ENCODE results near the gene ARHGAP31.

Gene ARHGAP31

DNA sequence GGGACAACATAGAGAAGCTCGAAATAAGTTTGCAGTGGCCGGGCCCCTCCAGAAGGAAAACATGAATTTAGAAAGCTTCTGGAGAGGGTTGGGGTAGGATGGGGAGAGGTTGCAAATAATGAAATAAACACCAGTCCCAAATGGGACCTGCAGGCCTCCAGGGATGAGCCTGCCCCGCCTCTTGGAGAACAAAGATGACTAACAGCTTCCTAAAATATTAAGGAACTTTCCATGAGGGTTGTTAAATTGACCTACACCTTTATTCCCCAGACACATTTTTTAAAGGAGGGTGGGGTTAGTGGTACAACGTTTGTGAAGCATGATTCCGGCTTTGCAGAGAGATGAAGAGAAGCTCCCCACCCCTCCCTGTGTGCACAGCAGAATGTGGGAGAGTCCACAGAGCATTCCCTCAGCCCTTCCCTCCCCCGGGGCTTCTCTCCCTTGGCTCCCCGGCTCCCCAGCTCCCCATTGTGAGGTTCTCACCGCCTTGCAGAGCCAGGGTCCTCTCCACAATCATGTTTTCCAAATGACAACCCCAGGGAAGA lies 84.1 kb downstream of the ARHGAP31 start:
- no peaks in the 10 kb centered on the region for H3K4me1 ChIP-seq (ENCODE audit: control insufficient read depth, low read length)
- H3K27ac ChIP-seq (ENCODE audit: low read depth, low read length): no peak overlapping the region
- H3F3A ChIP-seq (ENCODE audit: control insufficient read depth, insufficient read depth): no peaks in the 10 kb centered on the region
- H3K4me2 ChIP-seq (ENCODE audit: low read length): no peak overlapping the region
- H3K36me3 ChIP-seq (ENCODE audit: control insufficient read depth, low read length): no peaks in the 10 kb centered on the region
- no peaks in the 10 kb centered on the region for H3K9me2 ChIP-seq (replicated peaks; ENCODE audit: control insufficient read depth, low read length)
- no peak overlapping the region for H3K4me3 ChIP-seq (ENCODE audit: low read length)
- H3K79me2 ChIP-seq (ENCODE audit: control insufficient read depth, low read length): no peaks in the 10 kb centered on the region
- no peaks in the 10 kb centered on the region for H3K9me3 ChIP-seq (ENCODE audit: control insufficient read depth, insufficient read depth, low read length)
- TF ChIP-seq, protein P1, sequence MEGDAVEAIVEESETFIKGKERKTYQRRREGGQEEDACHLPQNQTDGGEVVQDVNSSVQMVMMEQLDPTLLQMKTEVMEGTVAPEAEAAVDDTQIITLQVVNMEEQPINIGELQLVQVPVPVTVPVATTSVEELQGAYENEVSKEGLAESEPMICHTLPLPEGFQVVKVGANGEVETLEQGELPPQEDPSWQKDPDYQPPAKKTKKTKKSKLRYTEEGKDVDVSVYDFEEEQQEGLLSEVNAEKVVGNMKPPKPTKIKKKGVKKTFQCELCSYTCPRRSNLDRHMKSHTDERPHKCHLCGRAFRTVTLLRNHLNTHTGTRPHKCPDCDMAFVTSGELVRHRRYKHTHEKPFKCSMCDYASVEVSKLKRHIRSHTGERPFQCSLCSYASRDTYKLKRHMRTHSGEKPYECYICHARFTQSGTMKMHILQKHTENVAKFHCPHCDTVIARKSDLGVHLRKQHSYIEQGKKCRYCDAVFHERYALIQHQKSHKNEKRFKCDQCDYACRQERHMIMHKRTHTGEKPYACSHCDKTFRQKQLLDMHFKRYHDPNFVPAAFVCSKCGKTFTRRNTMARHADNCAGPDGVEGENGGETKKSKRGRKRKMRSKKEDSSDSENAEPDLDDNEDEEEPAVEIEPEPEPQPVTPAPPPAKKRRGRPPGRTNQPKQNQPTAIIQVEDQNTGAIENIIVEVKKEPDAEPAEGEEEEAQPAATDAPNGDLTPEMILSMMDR (IDR thresholded peaks at IDR 0.05; ENCODE audit: low read depth, low read length, poor library complexity, severe bottlenecking): no peak
- TF ChIP-seq EZH2phosphoT487 (IDR thresholded peaks at IDR 0.05; ENCODE audit: borderline replicate concordance, low read length): no peak
- 0 out of 2 replicates have a peak, but pooled peaks cover 4% of the 10 kb centered on the region for H3K27me3 ChIP-seq (ENCODE audit: control insufficient read depth, low read length)
- H4K20me1 ChIP-seq (ENCODE audit: control insufficient read depth, insufficient read depth, low read depth, low read length): no peaks in the 10 kb centered on the region

- TF ChIP-seq EZH2phosphoT487 (IDR thresholded peaks at IDR 0.05; ENCODE audit: borderline replicate concordance, low read length): no peak
- H3K79me2 ChIP-seq (ENCODE audit: control insufficient read depth, low read length): no peaks in the 10 kb centered on the region
- H4K20me1 ChIP-seq (ENCODE audit: control insufficient read depth, insufficient read depth, low read depth, low read length): no peaks in the 10 kb centered on the region
- H3K27me3 ChIP-seq (ENCODE audit: control insufficient read depth, low read length): peaks cover 4% of the 10 kb centered on the region; the same call in 1 of the 2 replicates
- H3K4me2 ChIP-seq (ENCODE audit: low read length): no peak overlapping the region
- no peaks in the 10 kb centered on the region for H3K9me3 ChIP-seq (ENCODE audit: control insufficient read depth, insufficient read depth, low read length)
- H3K36me3 ChIP-seq (ENCODE audit: control insufficient read depth, low read length): no peaks in the 10 kb centered on the region
- no peak overlapping the region for H3K27ac ChIP-seq (ENCODE audit: low read depth, low read length)
- no peaks in the 10 kb centered on the region for H3K4me1 ChIP-seq (ENCODE audit: control insufficient read depth, low read length)
- no peaks in the 10 kb centered on the region for H3K9me2 ChIP-seq (replicated peaks; ENCODE audit: control insufficient read depth, low read length)
- no peaks in the 10 kb centered on the region for H3F3A ChIP-seq (ENCODE audit: control insufficient read depth, insufficient read depth)
- no peak overlapping the region for H3K4me3 ChIP-seq (ENCODE audit: low read length)
These were observed 86.5 kb downstream of the ARHGAP31 start for GRCh38 chr3:119380697-119381096.

DNA sequence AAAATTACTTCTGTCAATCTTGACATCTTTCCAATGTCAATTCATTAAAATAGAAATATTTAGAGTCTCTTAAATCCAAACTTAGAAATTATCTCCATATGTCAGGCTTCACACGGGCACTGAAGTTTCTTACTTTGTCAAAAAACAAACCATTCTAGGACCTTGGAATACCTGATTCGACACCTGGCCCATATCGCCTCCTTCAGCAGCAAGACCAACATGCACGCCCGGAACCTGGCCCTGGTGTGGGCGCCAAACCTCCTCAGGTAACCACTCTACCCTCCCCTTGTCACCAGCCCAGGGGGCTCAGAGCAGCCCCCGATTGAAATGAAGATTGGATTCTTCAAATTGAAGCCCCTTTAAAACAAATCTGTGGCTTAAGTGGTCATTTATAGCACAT lies 88.0 kb downstream of the ARHGAP31 start:
- no peak overlapping the region for H3K27ac ChIP-seq (ENCODE audit: low read depth, low read length)
- H4K20me1 ChIP-seq (ENCODE audit: control insufficient read depth, insufficient read depth, low read depth, low read length): no peaks in the 10 kb centered on the region
- no peaks in the 10 kb centered on the region for H3K9me3 ChIP-seq (ENCODE audit: control insufficient read depth, insufficient read depth, low read length)
- no peak for TF ChIP-seq EZH2phosphoT487 (IDR thresholded peaks at IDR 0.05; ENCODE audit: borderline replicate concordance, low read length)
- TF ChIP-seq, protein P1 (IDR thresholded peaks at IDR 0.05; ENCODE audit: low read depth, low read length, poor library complexity, severe bottlenecking): no peak
- H3K36me3 ChIP-seq (ENCODE audit: control insufficient read depth, low read length): no peaks in the 10 kb centered on the region
- no peaks in the 10 kb centered on the region for H3K4me1 ChIP-seq (ENCODE audit: control insufficient read depth, low read length)
- no peaks in the 10 kb centered on the region for H3K9me2 ChIP-seq (replicated peaks; ENCODE audit: control insufficient read depth, low read length)
- no peaks in the 10 kb centered on the region for H3F3A ChIP-seq (ENCODE audit: control insufficient read depth, insufficient read depth)
- no peak overlapping the region for H3K4me2 ChIP-seq (ENCODE audit: low read length)
- peaks cover 4% of the 10 kb centered on the region; the same call in 1 of the 2 replicates for H3K27me3 ChIP-seq (ENCODE audit: control insufficient read depth, low read length)
- H3K79me2 ChIP-seq (ENCODE audit: control insufficient read depth, low read length): no peaks in the 10 kb centered on the region
- no peak overlapping the region for H3K4me3 ChIP-seq (ENCODE audit: low read length)

GRCh38 chr3:119388577-119388976 lies 94.4 kb downstream of the ARHGAP31 start:
- TF ChIP-seq, protein P1 (IDR thresholded peaks at IDR 0.05; ENCODE audit: low read depth, low read length, poor library complexity, severe bottlenecking): no peak
- TF ChIP-seq EZH2phosphoT487 (IDR thresholded peaks at IDR 0.05; ENCODE audit: borderline replicate concordance, low read length): no peak
- no peaks in the 10 kb centered on the region for H3K9me2 ChIP-seq (replicated peaks; ENCODE audit: control insufficient read depth, low read length)
- no peaks in the 10 kb centered on the region for H3F3A ChIP-seq (ENCODE audit: control insufficient read depth, insufficient read depth)
- no peaks in the 10 kb centered on the region for H4K20me1 ChIP-seq (ENCODE audit: control insufficient read depth, insufficient read depth, low read depth, low read length)
- H3K4me2 ChIP-seq (ENCODE audit: low read length): no peak overlapping the region
- no peaks in the 10 kb centered on the region for H3K36me3 ChIP-seq (ENCODE audit: control insufficient read depth, low read length)
- H3K27me3 ChIP-seq (ENCODE audit: control insufficient read depth, low read length): no peaks in the 10 kb centered on the region; the same call in 1 of the 2 replicates
- no peak overlapping the region for H3K27ac ChIP-seq (ENCODE audit: low read depth, low read length)
- no peak overlapping the region for H3K4me3 ChIP-seq (ENCODE audit: low read length)
- no peaks in the 10 kb centered on the region for H3K79me2 ChIP-seq (ENCODE audit: control insufficient read depth, low read length)
- no peaks in the 10 kb centered on the region for H3K4me1 ChIP-seq (ENCODE audit: control insufficient read depth, low read length)
- no peaks in the 10 kb centered on the region for H3K9me3 ChIP-seq (ENCODE audit: control insufficient read depth, insufficient read depth, low read length)
